SK-N-SH (cell line): ENCODE results near the gene TLL2.

Experiments used
- EP300 ChIP-seq, 2 experiments: IDR thresholded peaks; 2 replicates each; pipeline versions ENCODE4 v1.4.0 to v1.6.1; 2012; ENCODE audit warnings: borderline replicate concordance in 1 of 2, low read depth in 1 of 2, low read length in 1 of 2
- FOXM1 ChIP-seq: IDR thresholded peaks from 2 replicates; pipeline ENCODE4 v1.4.0; 2012; ENCODE audit warnings: low read depth, mild to moderate bottlenecking
- GABPA ChIP-seq: IDR thresholded peaks from 2 replicates; pipeline ENCODE4 v1.4.0; 2012; ENCODE audit warnings: low read depth, mild to moderate bottlenecking
- MXI1 ChIP-seq: IDR thresholded peaks from 2 replicates; pipeline ENCODE4 v1.6.1; 2012; ENCODE audit warnings: mild to moderate bottlenecking, low read depth, low read length, improper control_type of control experiment
- POLR2AphosphoS5 ChIP-seq: IDR thresholded peaks from 2 replicates; pipeline ENCODE4 v1.6.1; 2012; ENCODE audit warnings: low read depth, low read length
- RAD21 ChIP-seq: IDR thresholded peaks from 2 replicates; pipeline ENCODE4 v1.6.1; 2012; ENCODE audit warnings: mild to moderate bottlenecking, low read length
- RFX5 ChIP-seq: IDR thresholded peaks from 2 replicates; pipeline ENCODE4 v1.6.1; 2012; ENCODE audit warnings: mild to moderate bottlenecking, improper control_type of control experiment, low read length
- SMC3 ChIP-seq: IDR thresholded peaks from 2 replicates; pipeline ENCODE4 v1.6.1; 2012; ENCODE audit warnings: low read depth, low read length, improper control_type of control experiment
- TAF1 ChIP-seq: IDR thresholded peaks from 2 replicates; pipeline ENCODE4 v1.6.1; 2012; ENCODE audit warnings: low read depth, mild to moderate bottlenecking, low read length, moderate library complexity, borderline replicate concordance
- TF ChIP-seq, protein P1 (sequence below): fragments of 200-600 bp; sonication (generic); IDR thresholded peaks from 2 replicates; pipeline ENCODE4 v1.6.1; 2017; ENCODE audit warnings: antibody characterized with exemption, mild to moderate bottlenecking, moderate library complexity
- TF ChIP-seq, protein P2 (sequence below): IDR thresholded peaks from 2 replicates; pipeline ENCODE4; 2012
- TF ChIP-seq, protein P3 (sequence below): IDR thresholded peaks from 2 replicates; pipeline ENCODE4 v1.6.1; 2012; ENCODE audit warnings: mild to moderate bottlenecking, low read depth, low read length, moderate library complexity

DNA sequence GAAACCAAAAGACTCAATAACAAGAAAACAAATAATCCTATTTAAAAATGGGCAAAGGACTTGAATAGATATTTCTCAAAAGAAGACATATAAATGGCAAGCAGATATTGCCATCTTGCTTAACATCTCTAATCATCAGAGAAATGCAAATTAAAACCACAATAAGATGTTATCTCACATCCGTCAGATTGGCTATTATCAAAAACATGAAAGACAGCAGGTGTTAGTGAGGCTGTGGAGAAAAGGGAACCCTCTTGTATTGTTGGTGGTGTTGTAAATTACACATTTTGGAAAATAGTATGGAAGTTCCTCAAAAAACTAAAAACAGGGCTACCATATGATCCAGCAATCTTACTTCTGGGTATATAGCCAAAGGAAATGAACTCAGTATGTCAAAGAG, 180.6 kb downstream of the TLL2 start:
- TF ChIP-seq RAD21: no peak
- TF ChIP-seq, protein P1, sequence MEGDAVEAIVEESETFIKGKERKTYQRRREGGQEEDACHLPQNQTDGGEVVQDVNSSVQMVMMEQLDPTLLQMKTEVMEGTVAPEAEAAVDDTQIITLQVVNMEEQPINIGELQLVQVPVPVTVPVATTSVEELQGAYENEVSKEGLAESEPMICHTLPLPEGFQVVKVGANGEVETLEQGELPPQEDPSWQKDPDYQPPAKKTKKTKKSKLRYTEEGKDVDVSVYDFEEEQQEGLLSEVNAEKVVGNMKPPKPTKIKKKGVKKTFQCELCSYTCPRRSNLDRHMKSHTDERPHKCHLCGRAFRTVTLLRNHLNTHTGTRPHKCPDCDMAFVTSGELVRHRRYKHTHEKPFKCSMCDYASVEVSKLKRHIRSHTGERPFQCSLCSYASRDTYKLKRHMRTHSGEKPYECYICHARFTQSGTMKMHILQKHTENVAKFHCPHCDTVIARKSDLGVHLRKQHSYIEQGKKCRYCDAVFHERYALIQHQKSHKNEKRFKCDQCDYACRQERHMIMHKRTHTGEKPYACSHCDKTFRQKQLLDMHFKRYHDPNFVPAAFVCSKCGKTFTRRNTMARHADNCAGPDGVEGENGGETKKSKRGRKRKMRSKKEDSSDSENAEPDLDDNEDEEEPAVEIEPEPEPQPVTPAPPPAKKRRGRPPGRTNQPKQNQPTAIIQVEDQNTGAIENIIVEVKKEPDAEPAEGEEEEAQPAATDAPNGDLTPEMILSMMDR: no peak
- TF ChIP-seq, protein P2, sequence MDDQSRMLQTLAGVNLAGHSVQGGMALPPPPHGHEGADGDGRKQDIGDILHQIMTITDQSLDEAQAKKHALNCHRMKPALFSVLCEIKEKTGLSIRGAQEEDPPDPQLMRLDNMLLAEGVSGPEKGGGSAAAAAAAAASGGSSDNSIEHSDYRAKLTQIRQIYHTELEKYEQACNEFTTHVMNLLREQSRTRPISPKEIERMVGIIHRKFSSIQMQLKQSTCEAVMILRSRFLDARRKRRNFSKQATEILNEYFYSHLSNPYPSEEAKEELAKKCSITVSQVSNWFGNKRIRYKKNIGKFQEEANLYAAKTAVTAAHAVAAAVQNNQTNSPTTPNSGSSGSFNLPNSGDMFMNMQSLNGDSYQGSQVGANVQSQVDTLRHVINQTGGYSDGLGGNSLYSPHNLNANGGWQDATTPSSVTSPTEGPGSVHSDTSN: no peak
- TF ChIP-seq RFX5: no peak
- no peak for TF ChIP-seq FOXM1
- TF ChIP-seq EP300 (IDR thresholded peaks at IDR 0.05; ENCODE audit: borderline replicate concordance in 1 of 2, low read depth in 1 of 2, low read length in 1 of 2): no peak
- no peak for TF ChIP-seq TAF1
- no peak for TF ChIP-seq SMC3
- TF ChIP-seq, protein P3, sequence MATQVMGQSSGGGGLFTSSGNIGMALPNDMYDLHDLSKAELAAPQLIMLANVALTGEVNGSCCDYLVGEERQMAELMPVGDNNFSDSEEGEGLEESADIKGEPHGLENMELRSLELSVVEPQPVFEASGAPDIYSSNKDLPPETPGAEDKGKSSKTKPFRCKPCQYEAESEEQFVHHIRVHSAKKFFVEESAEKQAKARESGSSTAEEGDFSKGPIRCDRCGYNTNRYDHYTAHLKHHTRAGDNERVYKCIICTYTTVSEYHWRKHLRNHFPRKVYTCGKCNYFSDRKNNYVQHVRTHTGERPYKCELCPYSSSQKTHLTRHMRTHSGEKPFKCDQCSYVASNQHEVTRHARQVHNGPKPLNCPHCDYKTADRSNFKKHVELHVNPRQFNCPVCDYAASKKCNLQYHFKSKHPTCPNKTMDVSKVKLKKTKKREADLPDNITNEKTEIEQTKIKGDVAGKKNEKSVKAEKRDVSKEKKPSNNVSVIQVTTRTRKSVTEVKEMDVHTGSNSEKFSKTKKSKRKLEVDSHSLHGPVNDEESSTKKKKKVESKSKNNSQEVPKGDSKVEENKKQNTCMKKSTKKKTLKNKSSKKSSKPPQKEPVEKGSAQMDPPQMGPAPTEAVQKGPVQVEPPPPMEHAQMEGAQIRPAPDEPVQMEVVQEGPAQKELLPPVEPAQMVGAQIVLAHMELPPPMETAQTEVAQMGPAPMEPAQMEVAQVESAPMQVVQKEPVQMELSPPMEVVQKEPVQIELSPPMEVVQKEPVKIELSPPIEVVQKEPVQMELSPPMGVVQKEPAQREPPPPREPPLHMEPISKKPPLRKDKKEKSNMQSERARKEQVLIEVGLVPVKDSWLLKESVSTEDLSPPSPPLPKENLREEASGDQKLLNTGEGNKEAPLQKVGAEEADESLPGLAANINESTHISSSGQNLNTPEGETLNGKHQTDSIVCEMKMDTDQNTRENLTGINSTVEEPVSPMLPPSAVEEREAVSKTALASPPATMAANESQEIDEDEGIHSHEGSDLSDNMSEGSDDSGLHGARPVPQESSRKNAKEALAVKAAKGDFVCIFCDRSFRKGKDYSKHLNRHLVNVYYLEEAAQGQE: no peak
- TF ChIP-seq POLR2AphosphoS5: no peak
- no peak for TF ChIP-seq MXI1
- TF ChIP-seq GABPA: no peak
